SU-DHL-6 (cell line): ENCODE measurements around the gene KRT2.

Source experiments
- CTCF ChIP-seq: fragments of 200-600 bp; sonication (generic); IDR thresholded peaks from one replicate; pipeline ENCODE4 v1.5.1; 2017; ENCODE audit warnings: antibody characterized with exemption, mild to moderate bottlenecking, low read length, moderate library complexity; ENCODE audit not compliant: insufficient read depth, poor library complexity, severe bottlenecking
- EZH2phosphoT487 ChIP-seq: fragments of 200-600 bp; sonication (generic), shearing (Covaris generic); conservative IDR thresholded peaks from 2 replicates; pipeline ENCODE4 v1.6.1; 2018; ENCODE audit warnings: mild to moderate bottlenecking, antibody characterized with exemption, low read length, moderate library complexity, mixed read lengths

DNA sequence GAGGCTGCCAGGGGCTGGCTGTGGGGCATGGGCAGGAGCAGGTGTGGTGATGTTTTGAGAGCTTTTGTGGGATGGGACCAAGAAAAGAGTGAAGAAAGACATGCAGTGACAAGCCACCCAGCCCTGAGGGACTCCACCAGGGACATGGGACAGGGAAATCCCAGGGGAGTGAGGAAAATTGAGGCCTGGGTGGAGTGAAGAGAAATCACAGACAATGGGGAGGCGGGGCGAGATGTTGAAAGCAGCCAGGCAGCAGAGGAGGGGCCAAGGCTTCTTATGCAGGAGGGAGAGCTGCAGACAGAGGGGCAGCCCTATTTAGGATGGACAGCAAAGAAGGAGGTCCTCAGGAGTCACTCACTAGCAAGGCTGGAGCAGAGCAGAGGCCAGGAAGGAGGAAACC lies 32.4 kb upstream of the KRT2 start:
- TF ChIP-seq CTCF: no peak
- no peak for TF ChIP-seq EZH2phosphoT487
